Posterior vena cava (tissue), 2 donors: Measurements from ENCODE around the gene DGLUCY. TPM values are rescaled to one million over a fixed set of nuclear protein-coding genes. Genes with fewer than 3 reads are reported as not detected.
"Not testable (repeated sequence)": the region's sequence is repeated elsewhere in the genome, so short reads cannot be mapped to it uniquely, and the experiment has no call there.

Experiments
- DNase-seq: peaks from one replicate; pipeline ENCODE4 v3.0.0-alpha.2; 2020; ENCODE audit warnings: low spot score
- intact Hi-C, 2 donors: fragments of 100-400 bp; cut with DNase I; formaldehyde crosslinking; loops; one replicate each; pipeline versions ENCODE4 v1.14.1 to v1.14.2; 2022 to 2023
- total RNA-seq, 2 donors: library from RNA; stranded (reverse); fragmentation: NEBNext Ultra II Directional; extraction: Animal tissue kit (Norgen Biotek cat#: 25700); gene quantifications; one replicate each; pipeline ENCODE4 v1.2.1, GENCODE V29; 2021
- donor health status: DM: yes; HTN: yes; CAD: no.
- donor health status: DM: yes; HTN: yes; CAD: no.

The DGLUCY gene
- total RNA-seq, 2 donors from 2014 or later: 36.2 to 44.4 TPM

DNA sequence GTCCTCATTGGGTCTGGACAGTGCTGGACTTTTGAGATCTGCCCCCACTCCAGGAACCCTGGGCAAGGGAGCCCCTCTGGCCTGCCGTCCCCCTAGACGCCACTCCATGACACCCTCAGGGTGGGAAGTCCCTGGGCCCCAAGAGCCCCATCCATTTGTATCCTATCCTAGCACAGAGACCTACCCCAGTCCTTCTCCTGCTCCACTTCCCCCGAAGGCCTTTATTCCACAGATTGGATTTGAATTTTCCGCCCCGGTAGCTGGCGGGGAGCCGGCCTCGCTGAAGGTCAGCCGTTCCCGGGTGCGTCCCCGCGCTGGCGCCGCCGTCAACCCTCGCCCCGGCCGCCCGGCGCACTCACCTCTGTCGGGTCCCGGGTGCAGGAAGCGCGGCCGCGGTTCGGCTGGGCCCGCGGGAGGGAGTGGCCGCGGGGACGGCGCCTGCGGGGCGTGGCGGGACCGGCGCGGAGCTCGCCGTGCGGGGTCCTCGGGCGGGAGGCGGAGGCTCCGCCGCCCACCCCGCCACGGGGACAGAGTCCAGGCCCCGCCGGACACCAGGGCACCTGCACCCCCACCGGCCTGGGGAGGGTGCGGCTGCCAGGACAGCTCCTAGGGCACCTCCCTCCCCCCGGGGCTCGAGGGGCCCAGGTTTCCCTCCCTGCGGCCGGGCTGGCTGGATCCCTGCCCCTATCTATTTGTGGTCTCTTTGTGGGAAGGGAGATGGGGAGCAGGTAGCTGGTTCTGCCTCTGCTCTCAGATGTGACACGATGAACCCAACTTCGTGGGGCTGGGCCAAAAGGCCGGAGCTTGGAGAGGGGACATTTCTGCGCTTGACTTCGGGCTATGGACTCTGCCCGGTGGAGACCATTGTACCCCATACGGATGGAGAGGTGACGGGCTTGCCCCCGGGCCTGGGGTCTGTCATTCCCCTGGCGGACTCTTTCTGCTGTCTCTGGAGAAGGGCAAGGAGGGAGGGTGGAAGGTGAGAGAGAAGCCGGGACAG lies 150.6 kb downstream of the DGLUCY start:
- no peak for DNase-seq
- intact Hi-C loops: no loop called here

DNA sequence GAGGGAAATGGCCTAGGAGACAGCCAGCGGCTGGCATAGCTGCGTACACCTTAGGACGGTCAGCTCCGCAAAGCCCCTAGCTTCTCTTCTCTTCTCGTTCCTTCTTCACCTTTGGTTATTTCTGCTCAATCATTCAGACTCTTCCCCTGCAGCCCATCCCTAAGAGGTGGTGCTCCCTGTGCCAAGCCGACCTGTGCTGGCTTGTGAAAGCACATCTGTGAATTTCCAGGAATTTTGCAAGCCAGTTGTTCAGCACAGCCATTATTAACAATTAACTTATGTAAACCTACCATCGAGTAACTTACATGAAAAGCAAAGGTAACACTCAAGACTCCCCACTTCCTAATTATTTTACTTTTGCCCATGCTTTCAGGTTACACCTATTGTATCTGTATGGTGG lies 151.5 kb downstream of the DGLUCY start:
- intact Hi-C loops: no loop called here
- no peak for DNase-seq

DNA sequence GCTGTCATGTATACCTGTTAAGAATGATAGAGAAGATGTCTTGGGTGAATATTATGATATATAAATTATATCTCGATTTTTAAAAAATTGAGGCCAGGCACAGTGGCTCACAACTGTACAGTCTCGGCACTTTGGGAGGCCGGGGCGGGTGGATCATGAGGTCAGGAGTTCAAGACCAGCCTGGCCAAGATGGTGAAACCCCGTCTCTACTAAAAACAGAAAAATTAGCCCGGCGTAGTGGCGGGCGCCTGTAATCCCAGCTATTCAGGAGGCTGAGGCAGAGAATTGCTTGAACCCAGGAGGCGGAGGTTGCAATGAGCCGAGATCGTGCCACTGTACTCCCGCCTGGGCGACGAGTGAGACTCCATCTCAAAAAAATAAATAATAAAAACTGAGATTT lies 152.4 kb downstream of the DGLUCY start:
- DNase-seq, intact Hi-C loops: not testable (repeated sequence)

DNA sequence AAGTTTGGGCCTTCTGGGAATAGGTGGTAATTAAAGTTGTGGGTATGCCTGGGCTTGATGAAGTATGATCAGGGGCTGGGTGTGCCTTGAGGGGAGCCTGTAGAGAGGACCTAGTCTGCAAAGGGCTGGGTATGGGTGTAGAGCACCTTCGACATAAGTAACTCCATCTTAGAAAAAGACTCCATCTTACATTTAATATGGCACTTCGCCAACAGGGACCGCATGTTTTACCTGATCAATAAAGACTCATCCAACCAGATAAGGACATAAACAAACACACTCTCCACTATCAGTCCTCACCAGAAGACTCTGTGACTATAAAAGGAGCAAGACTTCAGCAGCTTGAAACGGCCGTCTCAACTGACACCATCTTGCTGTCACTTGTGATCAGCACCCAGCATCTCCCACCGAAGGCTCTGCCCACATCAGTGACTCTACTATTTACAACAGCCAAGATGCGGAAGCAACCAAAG lies 154.1 kb downstream of the DGLUCY start:
- intact Hi-C loops: no loop called here

DNA sequence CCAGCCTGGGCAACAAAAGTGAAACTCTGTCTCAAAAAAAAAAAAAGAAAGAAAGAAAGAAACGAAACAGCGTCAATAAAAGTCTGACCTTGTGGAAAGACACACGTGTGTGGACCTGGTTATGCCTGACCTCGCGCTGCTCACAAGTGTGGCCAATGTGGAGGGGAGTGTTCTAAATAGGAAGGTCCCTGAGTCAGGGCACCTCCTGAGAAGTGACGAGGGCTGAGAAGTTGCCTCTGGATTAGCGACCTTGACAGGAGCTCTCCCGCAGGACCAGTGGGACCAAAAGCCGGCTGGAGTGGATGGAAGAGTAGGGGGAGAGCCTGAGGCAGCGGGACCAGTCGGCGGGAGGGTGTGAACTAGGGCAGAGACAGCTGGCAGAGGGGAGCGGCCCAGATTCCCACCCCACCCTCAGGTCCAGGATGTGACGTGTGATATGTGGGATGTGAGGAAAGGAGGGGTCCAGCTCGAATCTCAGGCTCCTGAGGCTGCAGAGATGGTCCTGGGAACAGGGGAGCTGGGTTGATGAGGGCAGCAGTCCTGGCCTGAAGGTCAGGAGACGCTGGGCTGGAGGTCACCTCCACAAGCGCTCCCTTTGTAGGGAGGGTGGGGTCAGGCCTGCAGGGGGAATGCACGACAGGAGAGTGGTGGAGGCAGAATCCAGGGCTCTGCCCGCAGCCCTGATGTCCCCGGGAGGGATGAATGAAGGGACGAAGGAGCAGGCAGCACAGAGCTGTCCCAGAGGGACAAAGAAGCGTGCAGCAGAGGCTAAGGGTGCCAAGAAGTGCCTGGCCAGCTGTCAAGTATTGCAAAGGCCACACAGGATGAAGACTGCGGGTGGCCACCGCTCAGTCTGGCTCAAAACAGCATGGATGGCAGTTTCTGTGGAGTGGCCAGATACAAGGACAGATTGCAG lies 155.5 kb downstream of the DGLUCY start:
- intact Hi-C loops: no loop called here

More for the DNA sequence above, 154.1 kb downstream of the DGLUCY start:
- DNase-seq: no peak

DNA sequence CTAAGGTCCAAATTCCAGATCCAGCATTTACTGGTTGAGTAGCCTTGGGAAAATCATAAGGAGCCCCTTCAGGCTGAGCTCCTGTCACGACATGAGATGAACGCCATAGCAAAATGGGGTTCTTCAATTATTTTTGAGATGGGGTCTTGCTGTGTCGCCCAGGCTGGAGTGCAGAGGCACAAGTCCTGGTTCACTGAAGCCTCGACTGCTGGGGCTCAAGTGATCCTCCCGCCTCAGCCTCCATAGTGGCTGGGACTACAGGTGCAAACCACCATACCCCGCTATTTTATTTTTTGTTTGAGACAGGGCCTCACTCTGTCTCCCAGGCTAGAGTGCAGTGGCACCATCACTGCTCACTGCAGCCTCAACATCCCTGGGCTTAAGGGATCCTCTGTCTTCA lies 156.3 kb downstream of the DGLUCY start:
- DNase-seq: no peak
- intact Hi-C loops: no loop called here

More for the DNA sequence above, 155.5 kb downstream of the DGLUCY start:
- DNase-seq: no peak

DNA sequence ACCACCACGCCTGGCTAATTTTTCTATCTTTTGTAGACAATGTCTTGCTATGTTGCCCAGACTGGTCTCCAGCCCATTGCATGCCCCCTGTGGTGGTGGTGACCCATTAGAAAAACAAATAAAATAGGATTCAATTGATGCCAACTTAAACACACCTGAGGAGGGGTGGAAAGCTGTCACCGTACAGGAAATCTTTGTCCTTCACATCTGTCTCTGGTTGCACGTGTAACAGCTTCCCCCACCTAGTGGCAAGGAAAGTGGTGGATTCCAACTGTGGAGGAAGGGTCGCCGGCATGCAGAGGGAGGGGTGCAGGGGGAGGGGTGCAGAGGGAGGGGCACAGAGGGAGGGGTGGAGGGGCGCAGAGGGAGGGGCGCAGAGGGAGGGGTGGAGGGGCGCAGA lies 156.7 kb downstream of the DGLUCY start:
- intact Hi-C loops: no loop called here
- no peak for DNase-seq

DNA sequence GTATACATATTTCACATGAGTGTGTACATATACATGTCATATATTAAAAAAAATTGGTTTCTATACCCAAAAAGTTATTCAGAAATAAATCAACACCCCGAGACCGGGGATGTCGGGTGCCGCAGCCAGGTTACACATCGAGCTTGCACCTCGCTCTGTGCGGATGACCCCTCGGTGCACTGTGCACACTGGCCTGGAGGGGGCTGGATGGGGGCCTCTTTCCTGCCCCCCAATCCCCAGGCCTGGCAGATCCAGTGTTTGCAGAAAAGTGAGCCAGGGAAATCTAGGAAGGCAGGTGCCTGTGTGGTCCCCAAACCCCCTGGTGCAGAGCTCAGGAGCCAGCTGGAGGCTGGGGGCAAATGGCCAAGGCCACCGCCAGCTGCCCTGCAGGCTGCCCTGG lies 157.8 kb downstream of the DGLUCY start:
- no peak for DNase-seq
- intact Hi-C loops: no loop called here

DNA sequence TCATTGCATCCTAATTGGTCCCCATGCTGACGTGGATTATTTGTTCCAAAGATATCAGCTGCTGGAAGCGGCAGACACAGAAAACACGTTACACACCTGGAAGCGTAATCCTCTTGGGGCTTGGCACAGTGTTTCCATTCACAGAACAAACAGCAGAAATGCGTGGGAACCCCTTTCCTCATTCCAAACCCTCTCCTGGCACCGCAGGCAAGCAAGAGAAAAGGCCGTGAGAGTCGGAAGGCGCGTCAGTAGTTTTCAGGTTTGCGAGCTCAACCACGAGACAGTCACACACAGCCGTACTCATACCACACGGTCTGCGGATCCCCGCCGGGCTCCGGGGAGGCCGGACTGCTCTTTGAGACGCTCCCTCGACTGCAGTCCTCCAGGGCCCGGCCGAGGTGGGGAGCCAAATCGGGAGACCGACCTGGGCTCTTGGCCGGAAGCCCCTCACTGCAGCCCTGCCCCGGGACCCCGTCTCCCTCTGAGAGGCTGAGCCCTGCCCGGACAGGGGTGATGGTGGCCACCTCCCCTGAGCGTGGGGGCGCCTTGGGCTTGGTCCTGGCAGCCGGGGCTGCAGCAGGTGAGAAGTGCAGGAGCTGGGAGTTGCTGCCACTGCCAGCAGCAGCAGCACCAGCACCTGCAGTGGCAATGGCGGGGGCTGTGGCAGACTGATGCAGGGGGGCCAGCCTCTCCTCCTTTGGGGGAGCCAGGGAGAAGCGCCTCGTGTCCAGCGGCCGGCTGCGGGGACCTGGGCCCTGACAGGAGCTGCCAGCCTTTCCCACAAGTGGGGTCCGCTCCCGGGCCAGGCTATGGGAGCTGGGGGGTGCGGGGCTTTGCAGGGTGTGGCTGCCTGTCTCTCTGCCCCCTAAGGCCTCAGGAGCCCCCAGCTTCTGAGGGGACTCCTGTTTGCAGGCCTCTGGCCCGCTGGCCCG lies 158.7 kb downstream of the DGLUCY start:
- intact Hi-C loops: no loop called here
- no peak for DNase-seq

DNA sequence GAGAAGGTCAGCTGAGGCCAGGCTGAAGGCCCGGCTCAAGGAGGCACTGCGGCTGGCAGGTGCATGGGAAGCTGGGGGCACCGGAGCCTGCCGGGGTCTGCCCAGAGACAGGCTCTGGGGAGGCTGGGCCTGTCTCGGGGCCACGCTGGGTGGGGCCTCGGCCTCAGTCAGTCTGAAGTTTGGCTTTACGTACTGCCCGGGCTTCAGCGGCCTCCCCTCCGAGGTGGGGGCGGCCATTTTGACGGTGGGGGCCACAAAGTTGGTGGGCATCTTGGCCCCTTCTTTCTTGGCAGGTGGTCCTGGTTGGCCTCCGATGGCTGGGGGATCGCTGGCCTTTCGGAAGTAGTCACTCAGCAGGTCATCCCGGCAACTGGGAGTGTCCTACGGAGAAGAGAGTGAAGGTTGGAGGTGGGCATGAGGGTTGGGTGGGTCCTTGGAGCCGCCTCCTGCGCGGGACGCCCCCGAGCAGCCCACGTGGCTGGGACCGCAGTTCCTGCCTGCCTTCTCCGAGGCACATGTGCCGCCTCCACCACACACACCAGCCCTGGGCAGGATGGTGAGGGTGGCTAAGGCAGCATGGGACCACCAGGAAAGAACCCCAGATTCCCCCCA lies 159.5 kb downstream of the DGLUCY start:
- intact Hi-C loops: no loop called here
- DNase-seq: no peak

DNA sequence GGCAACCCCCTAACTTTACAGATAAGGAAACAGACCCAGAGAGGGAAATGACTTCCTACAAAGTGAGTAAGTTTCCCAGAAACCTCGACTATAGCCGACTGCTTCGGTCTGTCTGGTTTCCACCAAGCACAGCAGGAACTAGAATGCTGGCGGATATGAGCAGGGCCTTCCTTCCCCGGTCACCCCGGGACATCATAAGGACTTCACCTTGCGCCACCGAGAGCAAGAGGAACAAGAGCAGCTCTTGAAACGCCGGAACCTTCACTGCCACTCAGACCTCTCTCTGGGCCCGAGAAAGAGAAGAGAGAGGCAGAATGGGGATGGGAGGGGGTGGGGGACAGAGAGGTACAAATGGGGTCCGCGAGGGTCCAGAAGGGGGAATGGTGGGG lies 160.0 kb downstream of the DGLUCY start:
- no peak for DNase-seq
- intact Hi-C loops: no loop called here

DNA sequence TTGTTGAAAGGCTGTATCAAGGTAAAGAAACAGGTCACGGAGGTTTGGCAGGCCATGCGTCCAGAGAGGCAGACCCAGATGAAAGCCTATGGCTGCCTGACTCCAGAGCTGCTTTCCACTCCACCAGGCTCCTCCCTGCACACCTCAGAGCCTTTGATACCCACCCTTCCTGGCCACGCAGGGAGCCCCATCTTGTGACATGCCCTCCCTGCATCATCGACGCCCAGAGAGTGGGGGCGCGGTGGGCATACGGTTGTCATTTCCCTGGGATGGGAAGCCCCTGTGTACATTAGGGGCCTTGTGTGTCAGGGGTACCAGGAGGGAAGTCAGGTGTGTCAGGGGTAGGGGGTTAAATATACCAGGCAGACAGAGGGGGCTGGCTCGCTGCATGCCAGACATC lies 160.9 kb downstream of the DGLUCY start:
- DNase-seq: no peak
- intact Hi-C loops: no loop called here

Other genes with a start within 250 kb of the DGLUCY start
- 1 to 10 TPM; 4.0 to 6.4 TPM for gene RPS6KA5, start 53.4 kb upstream of the DGLUCY start, total RNA-seq
- gene GPR68, start 130.6 kb downstream of the DGLUCY start, total RNA-seq: 1 to 10 TPM; 3.2 to 6.4 TPM